H1 (cell line): ENCODE results near the gene MAPRE3.
"Not testable (repeated sequence)": the region's sequence is repeated elsewhere in the genome, so short reads cannot be mapped to it uniquely, and the experiment has no call there.

Experiments
- ATF2 ChIP-seq: IDR thresholded peaks from 2 replicates; pipeline ENCODE4 v1.6.1; 2012; ENCODE audit warnings: low read length, inconsistent platforms
- CHD1 ChIP-seq: IDR thresholded peaks from 2 replicates; pipeline ENCODE4 v1.6.1; 2012; ENCODE audit warnings: low read depth, low read length, improper control_type of control experiment
- CREB1 ChIP-seq: IDR thresholded peaks from 2 replicates; pipeline ENCODE4 v1.6.1; 2012; ENCODE audit warnings: inconsistent platforms
- CTCF ChIP-seq, 3 experiments: IDR thresholded peaks; 1 replicate in 2 of 3; 2 replicates in 1 of 3; pipeline versions ENCODE4 v1.5.1 to v1.6.1; 2011; ENCODE audit warnings: low read length in 3 of 3, mild to moderate bottlenecking in 3 of 3, inconsistent platforms in 2 of 3, low read depth in 1 of 3, moderate library complexity in 1 of 3; ENCODE audit not compliant: insufficient read depth in 1 of 3; ENCODE audit errors: control extremely low read depth in 1 of 3
- EP300 ChIP-seq, 2 experiments: IDR thresholded peaks; 1 replicate in 1 of 2; 2 replicates in 1 of 2; pipeline ENCODE4 v1.6.1; 2011 to 2012; ENCODE audit warnings: low read depth in 2 of 2, low read length in 2 of 2, mild to moderate bottlenecking in 2 of 2, borderline replicate concordance in 1 of 2, inconsistent platforms in 1 of 2, moderate library complexity in 1 of 2
- NANOG ChIP-seq: IDR thresholded peaks from 2 replicates; pipeline ENCODE4 v1.6.1; 2011; ENCODE audit warnings: low read length, low read depth, mild to moderate bottlenecking, inconsistent platforms; ENCODE audit not compliant: insufficient read depth, poor library complexity, severe bottlenecking
- POLR2A ChIP-seq, 2 experiments: IDR thresholded peaks; 1 replicate in 1 of 2; 2 replicates in 1 of 2; pipeline ENCODE4 v1.6.1; 2011; ENCODE audit warnings: low read depth in 2 of 2, low read length in 2 of 2, mild to moderate bottlenecking in 2 of 2; ENCODE audit errors: control extremely low read depth in 1 of 2
- POLR2AphosphoS5 ChIP-seq: IDR thresholded peaks from 2 replicates; pipeline ENCODE4 v1.6.1; 2011; ENCODE audit warnings: low read depth, low read length
- RFX5 ChIP-seq: IDR thresholded peaks from 2 replicates; pipeline ENCODE4 v1.6.1; 2011; ENCODE audit warnings: low read depth, low read length, improper control_type of control experiment, borderline replicate concordance
- SIX5 ChIP-seq: IDR thresholded peaks from 2 replicates; pipeline ENCODE4 v1.6.1; 2011; ENCODE audit warnings: mild to moderate bottlenecking, low read depth, low read length
- SP1 ChIP-seq: IDR thresholded peaks from 2 replicates; pipeline ENCODE4 v1.6.1; 2011; ENCODE audit warnings: low read depth, low read length
- SUZ12 ChIP-seq: fragments of 200-600 bp; sonication (generic); IDR thresholded peaks from 2 replicates; pipeline ENCODE4 v1.6.1; 2012; ENCODE audit warnings: mild to moderate bottlenecking, inconsistent platforms, low read length, moderate library complexity, mixed read lengths
- USF2 ChIP-seq: IDR thresholded peaks from 2 replicates; pipeline ENCODE4 v1.6.1; 2011; ENCODE audit warnings: low read length, improper control_type of control experiment
- YY1 ChIP-seq: IDR thresholded peaks from 2 replicates; pipeline ENCODE4 v1.6.1; 2011; ENCODE audit warnings: low read depth, mild to moderate bottlenecking, low read length

GRCh38 chr2:26923189-26923466 is 47.3 kb upstream of the MAPRE3 start:
- TF ChIP-seq USF2; ATF2; CTCF (IDR thresholded peaks at IDR 0.05; ENCODE audit: control extremely low read depth in 1 of 3, insufficient read depth in 1 of 3, low read depth in 1 of 3, low read length in 3 of 3); EP300 (IDR thresholded peaks at IDR 0.05; ENCODE audit: borderline replicate concordance in 1 of 2, low read depth in 2 of 2, low read length in 2 of 2); POLR2A (IDR thresholded peaks at IDR 0.05; ENCODE audit: control extremely low read depth in 1 of 2, low read depth in 2 of 2, low read length in 2 of 2); YY1; NANOG; POLR2AphosphoS5; CHD1; SP1; SIX5; RFX5; CREB1; SUZ12: not testable (repeated sequence)
